ENCODE measurements around the gene RPL18A. TPM values are rescaled to one million over a fixed set of nuclear protein-coding genes. Genes with fewer than 3 reads are reported as not detected.

The RPL18A gene
- total RNA-seq, 1 experiment from 2014 or later, result 1,852 TPM

GRCh38 chr19:17848595-17849292 lies 11.0 kb upstream of the RPL18A start:
- Histone ChIP-seq H3K27ac (ENCODE audit: low read depth, low read length, poor library complexity, severe bottlenecking) (no peak overlapping the region), H3K9me3 (ENCODE audit: low read depth, low read length, poor library complexity, severe bottlenecking) (no peaks in the 10 kb centered on the region), H3K4me3 (ENCODE audit: low read depth, low read length, poor library complexity, severe bottlenecking) (no peak overlapping the region), H3K27me3 (replicated peaks; ENCODE audit: insufficient read depth, low read depth, low read length, poor library complexity) (no peaks in the 10 kb centered on the region), H3K36me3 (ENCODE audit: insufficient read depth, low read length, poor library complexity, severe bottlenecking) (no peaks in the 10 kb centered on the region), H3K4me1 (ENCODE audit: insufficient read depth, low read length, poor library complexity, severe bottlenecking) (peaks cover 6% of the 10 kb centered on the region)
- no peak for DNase-seq (ENCODE audit: low spot score)
- intact Hi-C loops (cut with micrococcal nuclease; ENCODE audit: unreplicated experiment), result no loop called here
- ChIA-PET CTCF (no interaction called here), POLR2A (ENCODE audit: low non-redundant PET) (interaction anchor here (0.6 kb wide), 1 partner anchor 51 kb away, joined by 3 read pairs; no protein-coding TSS in a partner anchor)
- TF ChIP-seq EZH2 (IDR thresholded peaks at IDR 0.05; ENCODE audit: borderline replicate concordance, low read depth, low read length, poor library complexity, severe bottlenecking), result no peak
- TF ChIP-seq CTCF (conservative IDR thresholded peaks at IDR 0.05; ENCODE audit: low read depth, low read length), result no peak
- no TSS peak for BruUV-seq (replicated peaks)

GRCh38 chr19:17854061-17854460 lies 5.6 kb upstream of the RPL18A start:
- no peaks in the 10 kb centered on the region for H3K27me3 ChIP-seq (replicated peaks; ENCODE audit: insufficient read depth, low read depth, low read length, poor library complexity)
- H3K4me1 ChIP-seq (ENCODE audit: insufficient read depth, low read length, poor library complexity, severe bottlenecking), result no peaks in the 10 kb centered on the region
- no peak for DNase-seq (ENCODE audit: low spot score)
- TF ChIP-seq CTCF (conservative IDR thresholded peaks at IDR 0.05; ENCODE audit: low read depth, low read length), result no peak
- no peak for TF ChIP-seq EZH2 (IDR thresholded peaks at IDR 0.05; ENCODE audit: borderline replicate concordance, low read depth, low read length, poor library complexity, severe bottlenecking)
- intact Hi-C loops (cut with micrococcal nuclease; ENCODE audit: unreplicated experiment), result loop anchor here (10.0 kb wide), 2 partner anchors 59 to 249 kb away; partner anchors contain the start of gene B3GNT3
- no TSS peak for BruUV-seq (replicated peaks)
- no peaks in the 10 kb centered on the region for H3K36me3 ChIP-seq (ENCODE audit: insufficient read depth, low read length, poor library complexity, severe bottlenecking)
- H3K9me3 ChIP-seq (ENCODE audit: low read depth, low read length, poor library complexity, severe bottlenecking), result no peaks in the 10 kb centered on the region
- H3K27ac ChIP-seq (ENCODE audit: low read depth, low read length, poor library complexity, severe bottlenecking), result no peak overlapping the region
- no peak overlapping the region for H3K4me3 ChIP-seq (ENCODE audit: low read depth, low read length, poor library complexity, severe bottlenecking)
- POLR2A ChIA-PET (ENCODE audit: low non-redundant PET), result interaction anchor here (0.7 kb wide), 1 partner anchor 56 kb away, joined by 18 read pairs; no protein-coding TSS in a partner anchor
- CTCF ChIA-PET, result no interaction called here

GRCh38 chr19:17855280-17856152 lies 4.2 kb upstream of the RPL18A start:
- CTCF ChIA-PET, result interaction anchor here (0.5 to 0.8 kb wide), 7 partner anchors 8 to 634 kb away, joined by 3 to 9 read pairs (median 5); partner anchors contain the start of gene JAK3
- H3K4me3 ChIP-seq (ENCODE audit: low read depth, low read length, poor library complexity, severe bottlenecking), result no peak overlapping the region
- POLR2A ChIA-PET (ENCODE audit: low non-redundant PET), result interaction anchor here (0.6 to 0.7 kb wide), 2 partner anchors 10 to 65 kb away, joined by 3 to 12 read pairs; no protein-coding TSS in a partner anchor
- peak; percentile 80 for DNase-seq (ENCODE audit: low spot score)
- H3K27me3 ChIP-seq (replicated peaks; ENCODE audit: insufficient read depth, low read depth, low read length, poor library complexity), result no peaks in the 10 kb centered on the region
- H3K27ac ChIP-seq (ENCODE audit: low read depth, low read length, poor library complexity, severe bottlenecking), result no peak overlapping the region
- no peaks in the 10 kb centered on the region for H3K4me1 ChIP-seq (ENCODE audit: insufficient read depth, low read length, poor library complexity, severe bottlenecking)
- intact Hi-C loops (cut with micrococcal nuclease; ENCODE audit: unreplicated experiment), result loop anchor here (5.0 to 10.0 kb wide), 4 partner anchors 61 to 413 kb away; partner anchors contain the start of gene B3GNT3
- BruUV-seq (replicated peaks), result no TSS peak
- TF ChIP-seq EZH2 (IDR thresholded peaks at IDR 0.05; ENCODE audit: borderline replicate concordance, low read depth, low read length, poor library complexity, severe bottlenecking), result no peak
- peak; percentile 97 for TF ChIP-seq CTCF (conservative IDR thresholded peaks at IDR 0.05; ENCODE audit: low read depth, low read length)
- H3K9me3 ChIP-seq (ENCODE audit: low read depth, low read length, poor library complexity, severe bottlenecking), result no peaks in the 10 kb centered on the region
- H3K36me3 ChIP-seq (ENCODE audit: insufficient read depth, low read length, poor library complexity, severe bottlenecking), result peaks cover 3% of the 10 kb centered on the region
